ENCODE measurements around the gene STIP1. TPM values are rescaled to one million over a fixed set of nuclear protein-coding genes. Genes with fewer than 3 reads are reported as not detected.

The STIP1 gene
- total RNA-seq, 4 donors from 2014 or later, result 53.5 to 100 (median 72.6) TPM

DNA sequence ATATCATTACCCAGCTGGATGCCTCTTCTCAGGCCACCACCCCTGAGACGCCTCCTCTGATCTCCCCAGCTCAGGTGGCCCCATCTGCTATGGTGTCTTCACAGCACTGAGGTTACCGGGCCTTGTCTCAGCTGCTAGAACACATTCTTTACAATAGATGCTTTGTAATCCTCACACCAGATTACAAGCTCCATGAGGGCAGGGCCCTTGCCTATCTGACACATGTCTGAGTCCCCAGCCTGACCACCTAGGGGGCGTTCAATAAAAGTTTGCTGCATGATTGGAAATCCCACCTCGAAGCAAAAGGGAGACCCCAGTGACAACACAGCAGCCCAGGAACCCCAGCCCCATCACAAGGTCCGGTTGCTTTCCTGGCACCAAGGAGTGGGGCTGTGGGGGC, 22.0 kb upstream of the STIP1 start:
- TF ChIP-seq, protein P1, sequence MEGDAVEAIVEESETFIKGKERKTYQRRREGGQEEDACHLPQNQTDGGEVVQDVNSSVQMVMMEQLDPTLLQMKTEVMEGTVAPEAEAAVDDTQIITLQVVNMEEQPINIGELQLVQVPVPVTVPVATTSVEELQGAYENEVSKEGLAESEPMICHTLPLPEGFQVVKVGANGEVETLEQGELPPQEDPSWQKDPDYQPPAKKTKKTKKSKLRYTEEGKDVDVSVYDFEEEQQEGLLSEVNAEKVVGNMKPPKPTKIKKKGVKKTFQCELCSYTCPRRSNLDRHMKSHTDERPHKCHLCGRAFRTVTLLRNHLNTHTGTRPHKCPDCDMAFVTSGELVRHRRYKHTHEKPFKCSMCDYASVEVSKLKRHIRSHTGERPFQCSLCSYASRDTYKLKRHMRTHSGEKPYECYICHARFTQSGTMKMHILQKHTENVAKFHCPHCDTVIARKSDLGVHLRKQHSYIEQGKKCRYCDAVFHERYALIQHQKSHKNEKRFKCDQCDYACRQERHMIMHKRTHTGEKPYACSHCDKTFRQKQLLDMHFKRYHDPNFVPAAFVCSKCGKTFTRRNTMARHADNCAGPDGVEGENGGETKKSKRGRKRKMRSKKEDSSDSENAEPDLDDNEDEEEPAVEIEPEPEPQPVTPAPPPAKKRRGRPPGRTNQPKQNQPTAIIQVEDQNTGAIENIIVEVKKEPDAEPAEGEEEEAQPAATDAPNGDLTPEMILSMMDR (IDR thresholded peaks at IDR 0.05; ENCODE audit: low read depth), result no peak

DNA sequence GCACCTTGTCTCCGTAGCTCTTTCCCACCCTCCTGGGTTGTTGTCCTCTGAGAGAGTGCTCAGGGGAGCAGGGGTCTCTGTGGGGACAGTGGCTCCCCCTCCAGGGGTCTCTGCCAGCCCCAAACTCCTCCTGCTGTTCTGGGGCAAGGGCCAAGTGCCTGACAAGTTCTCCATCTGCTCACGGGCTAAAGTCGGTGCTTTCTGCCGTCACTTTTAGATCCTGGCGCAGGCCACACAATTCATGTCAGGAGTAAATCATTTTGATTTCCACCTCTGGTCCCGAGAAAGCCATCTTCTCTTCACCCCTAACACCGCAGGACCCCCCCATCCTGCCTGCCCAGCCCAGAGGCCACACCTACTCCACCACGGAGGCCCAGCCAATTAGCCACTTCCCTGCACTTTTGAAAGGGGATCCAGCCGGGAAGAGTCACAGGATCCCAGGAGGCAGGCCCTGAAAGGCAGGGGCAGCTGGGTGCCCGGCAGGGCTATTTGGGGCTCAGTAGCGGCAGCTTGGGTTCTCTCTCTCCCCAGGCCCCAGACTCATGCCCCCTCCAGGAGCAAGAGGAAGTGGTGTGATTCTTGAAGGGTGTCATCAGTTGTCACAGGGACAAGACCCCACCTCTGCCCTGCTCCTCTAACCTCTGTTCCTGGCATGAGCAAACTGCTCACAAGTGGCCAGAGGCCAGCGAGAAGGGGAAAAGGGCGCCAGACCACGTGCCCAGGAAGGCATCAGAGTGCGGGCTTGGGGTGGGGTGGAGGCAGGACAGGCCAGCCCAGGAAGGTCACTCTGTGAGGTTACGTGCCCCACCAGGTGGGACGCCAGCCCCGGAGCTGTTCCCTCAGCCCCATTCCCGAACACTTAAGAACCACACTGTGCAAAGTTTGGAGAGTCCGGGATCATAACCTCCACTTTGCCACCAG, 21.3 kb upstream of the STIP1 start:
- TF ChIP-seq, protein P1 (IDR thresholded peaks at IDR 0.05; ENCODE audit: low read depth), result no peak

DNA sequence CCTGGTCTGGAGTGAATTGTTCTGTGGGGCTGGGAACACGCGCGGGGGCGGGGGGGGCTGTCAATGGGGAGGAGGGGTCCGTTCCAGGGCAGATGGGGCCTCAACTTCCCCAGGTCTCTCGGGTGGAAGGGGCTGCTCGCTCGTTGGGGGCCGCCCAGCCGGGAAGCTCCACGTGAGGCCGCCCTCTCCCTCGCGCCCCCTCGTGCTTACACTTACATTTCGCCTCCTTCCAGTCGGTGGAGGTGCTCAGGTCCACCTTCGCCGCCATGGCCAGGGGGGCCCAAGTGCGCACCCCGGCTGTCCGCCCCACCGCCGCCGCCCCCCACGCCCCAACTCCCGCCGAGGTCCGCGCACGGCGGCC, 20.5 kb upstream of the STIP1 start:
- TF ChIP-seq, protein P1 (IDR thresholded peaks at IDR 0.05; ENCODE audit: low read depth), result no peak

DNA sequence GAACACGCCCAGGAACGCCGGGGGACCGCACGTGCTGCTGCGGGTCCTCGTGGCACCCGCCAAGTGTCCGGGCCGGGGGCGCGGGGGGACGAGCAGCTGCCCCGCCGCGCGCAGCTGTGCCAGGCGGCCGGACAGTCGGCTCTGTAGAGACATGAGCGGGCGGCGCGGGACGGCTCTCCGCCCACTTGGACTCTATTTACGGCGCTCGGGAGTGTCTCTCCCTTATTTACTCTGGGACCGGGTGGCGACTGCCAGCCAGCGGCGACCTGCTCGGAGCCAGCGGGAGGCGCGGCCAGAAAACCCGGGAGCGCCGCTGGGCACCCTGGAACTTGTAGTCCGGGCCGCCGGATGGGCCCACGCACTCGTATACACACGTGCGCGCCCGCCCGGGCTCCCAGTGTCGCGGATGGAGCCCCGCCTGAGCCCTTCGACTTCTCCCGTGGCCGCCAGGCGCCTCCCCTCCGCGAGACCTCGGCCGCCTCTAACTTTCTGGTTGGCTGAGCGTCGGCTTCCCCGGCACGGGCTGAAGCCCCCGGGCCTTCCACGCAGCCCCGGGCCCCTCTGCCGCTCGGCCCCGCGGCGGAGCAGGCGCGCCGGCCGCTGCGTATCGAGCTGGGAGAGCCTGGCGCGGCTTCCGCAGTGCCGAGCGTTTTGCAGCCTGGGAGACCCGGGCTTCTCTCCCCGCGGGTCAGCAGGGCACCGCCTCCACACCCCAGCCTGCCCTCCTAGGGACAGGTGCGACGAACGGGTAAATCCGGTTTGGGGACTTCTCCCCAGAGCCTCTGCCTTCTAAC, 19.9 kb upstream of the STIP1 start, which contains the start of gene MACROD1:
MACROD1 (minus strand) TSS at position 272 of the 794 bp plus-strand sequence; CDS start at position 153, 119 bp downstream.
- TF ChIP-seq, protein P1 (IDR thresholded peaks at IDR 0.05; ENCODE audit: low read depth), result no peak

DNA sequence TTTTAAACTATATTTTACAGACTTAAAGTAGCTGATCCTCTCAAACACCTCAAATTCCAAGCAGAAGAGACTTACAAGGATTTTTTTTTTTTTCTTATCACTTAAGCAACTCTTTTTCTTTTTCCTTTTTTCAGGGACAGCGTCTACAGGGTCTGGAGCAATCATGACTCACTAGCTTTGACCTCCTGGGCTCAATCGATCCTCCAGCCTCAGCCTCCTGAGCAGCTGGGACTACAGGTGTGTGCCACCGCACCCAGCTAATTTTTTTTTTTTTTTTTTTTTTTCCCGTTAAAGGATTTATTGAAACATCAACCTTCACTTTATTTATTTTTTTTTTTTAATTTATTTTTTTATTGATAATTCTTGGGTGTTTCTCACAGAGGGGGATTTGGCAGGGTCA, 15.6 kb upstream of the STIP1 start:
- TF ChIP-seq, protein P1 (IDR thresholded peaks at IDR 0.05; ENCODE audit: low read depth), result no peak

DNA sequence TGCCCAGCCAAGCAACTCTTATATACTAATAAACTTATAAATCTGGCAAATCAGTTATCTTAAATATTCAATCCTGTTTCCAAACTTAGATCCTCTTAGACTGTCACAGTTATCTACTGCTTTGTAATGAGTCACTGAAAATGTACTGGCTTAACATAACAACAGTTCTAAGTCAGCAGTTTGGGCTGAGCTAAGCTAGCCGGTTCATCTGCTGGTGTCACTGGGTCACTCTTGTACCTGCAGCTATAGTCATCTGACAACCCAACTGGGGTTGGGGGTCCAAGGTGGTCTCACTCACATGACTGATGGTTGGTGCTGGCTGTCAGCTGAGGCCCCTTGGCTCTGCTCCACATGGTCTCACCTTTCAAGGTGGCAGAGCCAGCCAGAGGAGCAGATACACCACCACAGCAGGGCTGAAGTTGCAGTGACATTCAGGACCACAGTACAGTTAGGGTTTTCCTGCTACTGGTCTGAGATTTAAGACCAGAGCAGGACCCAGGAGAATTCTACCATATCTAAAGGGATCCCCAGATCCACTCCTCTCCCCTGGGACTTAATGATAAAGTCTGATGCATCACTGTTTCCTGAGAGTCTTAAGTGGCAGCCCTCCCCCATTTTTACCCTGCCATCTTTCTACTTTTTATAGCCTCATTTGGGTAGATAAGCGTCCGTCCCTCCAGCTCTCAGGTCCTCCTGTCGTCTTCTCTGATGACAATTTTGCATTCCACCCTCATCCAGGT, 12.2 kb upstream of the STIP1 start:
- TF ChIP-seq, protein P1 (IDR thresholded peaks at IDR 0.05; ENCODE audit: low read depth), result no peak

Data from subcutaneous adipose tissue (tissue), 4 donors.